Uterus (tissue), 4 donors: Measurements from ENCODE around the gene TTLL10. TPM values are rescaled to one million over a fixed set of nuclear protein-coding genes. Genes with fewer than 3 reads are reported as not detected.

Source experiments
- DNase-seq, 2 donors: peaks; one replicate each; pipeline ENCODE4 v3.0.0-alpha.2; 2019 to 2020
- H3K27ac ChIP-seq, 2 donors: fragments of 200-600 bp; sonication (generic); 1 replicate in 1 of 2; 2 replicates in 1 of 2; pipeline ENCODE4 v1.5.1; 2016 to 2018
- H3K27me3 ChIP-seq, 2 donors: fragments of 200-600 bp; sonication (generic); one replicate each; pipeline ENCODE4 v1.5.1; 2018 to 2019; ENCODE audit warnings: control low read depth in 1 of 2
- H3K36me3 ChIP-seq, 2 donors: fragments of 200-600 bp; sonication (generic); one replicate each; pipeline ENCODE4 v1.5.1; 2019; ENCODE audit warnings: control low read depth in 1 of 2
- H3K4me1 ChIP-seq, 2 donors: fragments of 200-600 bp; sonication (generic); one replicate each; pipeline ENCODE4 v1.5.1; 2018 to 2019; ENCODE audit warnings: control low read depth in 1 of 2
- H3K4me3 ChIP-seq, 2 donors: fragments of 200-600 bp; sonication (generic); 1 replicate in 1 of 2; 2 replicates in 1 of 2; pipeline ENCODE4 v1.5.1; 2018 to 2019; ENCODE audit warnings: mild to moderate bottlenecking in 1 of 2
- H3K9me3 ChIP-seq, 2 donors: fragments of 200-600 bp; sonication (generic); one replicate each; pipeline ENCODE4 v1.5.1; 2019; ENCODE audit warnings: control low read depth in 1 of 2
- CTCF ChIP-seq, 4 experiments: fragments of 200-600 bp in 2 of 4; fragments of 450-650 bp in 2 of 4; sonication (generic) in 2 of 4; IDR thresholded peaks; one replicate each; pipeline ENCODE4 v1.5.1; 2016 to 2019; ENCODE audit warnings: antibody characterized with exemption in 4 of 4, mild to moderate bottlenecking in 2 of 4, moderate library complexity in 1 of 4
- POLR2A ChIP-seq, 2 donors: fragments of 450-650 bp; IDR thresholded peaks; one replicate each; pipeline ENCODE4 v1.6.1; 2016; ENCODE audit warnings: antibody characterized with exemption in 2 of 2, mild to moderate bottlenecking in 1 of 2, moderate library complexity in 1 of 2
- intact Hi-C: fragments of 100-400 bp; cut with DNase I; formaldehyde crosslinking; loops from one replicate; pipeline ENCODE4 v1.15.1; 2023; ENCODE audit warnings: low total_unique reads
- total RNA-seq, 4 donors: library from RNA; depleted of rRNA in 3 of 4; stranded (reverse); fragments of >200 nt in 3 of 4; gene quantifications; one replicate each; pipeline versions ENCODE4 v1.1.0 to v1.2.4, GENCODE V29; 2014 to 2023
- donor health status: DM: yes; HTN: yes; CAD: no.

Gene TTLL10
- total RNA-seq, 4 donors from 2014 or later, result 0.35 to 0.51 TPM; not detected in 2

GRCh38 chr1:1182491-1183220 is 9.0 kb downstream of the TTLL10 start:
- H3K4me3 ChIP-seq, result no peak overlapping the region

DNA sequence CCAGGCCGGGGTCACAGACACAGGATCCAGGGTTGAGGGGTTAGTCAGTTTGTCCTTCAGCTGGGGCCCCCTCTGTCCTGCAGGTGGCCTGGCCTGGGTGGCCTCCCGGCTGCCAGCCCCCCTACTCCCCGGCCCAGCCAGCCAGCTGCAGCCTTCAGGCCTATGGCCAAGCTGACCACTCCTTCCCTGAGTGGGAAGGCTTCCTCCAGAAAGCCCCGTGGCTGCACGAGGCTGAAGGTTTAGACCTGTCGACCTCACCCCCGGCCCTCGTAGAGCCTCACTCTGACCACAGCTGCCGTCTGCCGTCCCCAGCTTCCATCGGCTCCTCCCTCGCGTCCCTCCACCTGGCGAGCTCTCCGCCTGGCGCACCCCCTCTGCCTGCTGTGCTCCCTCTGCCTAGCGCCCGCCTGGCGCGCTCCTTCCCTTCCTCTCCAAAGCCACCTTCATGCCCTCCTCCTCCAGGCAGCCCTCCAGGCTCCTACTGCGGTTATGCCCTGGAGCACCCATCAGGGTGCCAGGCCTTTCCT is 9.6 kb downstream of the TTLL10 start:
- Histone ChIP-seq H3K27ac (no peak overlapping the region), H3K4me3 (no peak overlapping the region), H3K27me3 (no peaks in the 10 kb centered on the region), H3K4me1 (no peaks in the 10 kb centered on the region), H3K36me3 (no peaks in the 10 kb centered on the region), H3K9me3 (no peaks in the 10 kb centered on the region)
- TF ChIP-seq POLR2A (IDR thresholded peaks at IDR 0.05) (no peak), CTCF (IDR thresholded peaks at IDR 0.05) (no peak)
- intact Hi-C loops, result no loop called here
- DNase-seq, result no peak

More at GRCh38 chr1:1182491-1183220, 9.0 kb downstream of the TTLL10 start:
- H3K27ac ChIP-seq, result no peak overlapping the region
- no peaks in the 10 kb centered on the region for H3K27me3 ChIP-seq
- no peaks in the 10 kb centered on the region for H3K4me1 ChIP-seq
- no peak for TF ChIP-seq POLR2A (IDR thresholded peaks at IDR 0.05)
- no peak for TF ChIP-seq CTCF (IDR thresholded peaks at IDR 0.05)
- no peaks in the 10 kb centered on the region for H3K9me3 ChIP-seq
- no peaks in the 10 kb centered on the region for H3K36me3 ChIP-seq
- intact Hi-C loops, result no loop called here
- DNase-seq, result no peak

DNA sequence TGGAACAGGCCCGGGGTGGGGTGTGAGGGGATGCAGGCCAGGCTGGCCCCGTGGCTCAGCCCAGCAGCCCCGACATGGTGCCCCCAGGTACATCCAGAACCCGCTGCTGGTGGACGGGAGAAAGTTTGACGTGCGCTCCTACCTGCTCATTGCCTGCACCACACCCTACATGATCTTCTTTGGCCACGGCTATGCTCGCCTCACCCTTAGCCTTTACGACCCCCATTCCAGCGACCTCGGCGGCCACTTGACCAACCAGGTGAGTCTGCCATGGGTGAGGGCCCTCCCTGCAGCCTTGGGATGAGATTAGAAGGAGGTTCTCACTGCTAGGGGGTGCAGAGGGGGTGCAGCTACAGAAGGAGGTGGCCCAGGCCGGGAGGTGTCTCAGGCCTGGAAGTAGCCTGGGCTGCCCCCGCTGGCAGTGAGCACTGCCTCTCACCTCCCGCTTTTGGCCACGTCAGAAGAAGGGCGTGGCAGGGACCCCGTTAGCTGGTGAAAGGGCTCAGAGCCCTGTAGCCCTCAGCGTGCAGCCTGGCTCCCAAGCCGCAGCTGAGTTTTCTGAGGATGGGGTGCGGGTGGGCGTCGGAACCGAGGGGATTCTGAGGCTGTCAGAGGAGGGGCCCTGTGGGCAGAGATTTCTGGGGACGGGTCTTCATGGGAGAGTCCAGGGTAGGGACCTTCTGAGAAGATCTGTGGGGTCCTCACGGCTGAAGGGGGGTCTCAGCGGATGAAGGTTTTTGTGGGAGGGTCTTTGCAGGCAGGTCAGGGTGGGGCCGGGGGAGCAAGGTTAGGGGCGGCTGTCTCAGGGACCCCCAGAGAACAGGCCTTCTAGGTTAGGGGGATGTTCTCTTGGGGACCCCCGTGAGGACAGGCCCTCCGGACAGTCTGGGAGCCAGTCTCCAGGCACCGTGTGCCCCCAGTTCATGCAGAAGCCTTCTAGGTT is 10.4 kb downstream of the TTLL10 start:
- Histone ChIP-seq H3K27ac (no peak overlapping the region), H3K9me3 (no peaks in the 10 kb centered on the region), H3K27me3 (no peaks in the 10 kb centered on the region), H3K4me1 (no peaks in the 10 kb centered on the region), H3K4me3 (no peak overlapping the region), H3K36me3 (no peaks in the 10 kb centered on the region)
- intact Hi-C loops, result no loop called here
- DNase-seq, result no peak
- TF ChIP-seq POLR2A (IDR thresholded peaks at IDR 0.05) (no peak), CTCF (IDR thresholded peaks at IDR 0.05) (no peak)

- intact Hi-C loops, result no loop called here
- TF ChIP-seq POLR2A (IDR thresholded peaks at IDR 0.05) (no peak), CTCF (IDR thresholded peaks at IDR 0.05) (no peak)
- Histone ChIP-seq H3K27ac (no peak overlapping the region), H3K4me3 (no peak overlapping the region), H3K27me3 (no peaks in the 10 kb centered on the region), H3K36me3 (no peaks in the 10 kb centered on the region), H3K4me1 (no peaks in the 10 kb centered on the region), H3K9me3 (no peaks in the 10 kb centered on the region)
- DNase-seq, result no peak
Measured at GRCh38 chr1:1185101-1185765, 11.6 kb downstream of the TTLL10 start.
